ENCODE measurements around the gene ATOSB. TPM values are rescaled to one million over a fixed set of nuclear protein-coding genes. Genes with fewer than 3 reads are reported as not detected.

Gene ATOSB
- total and polyA plus RNA-seq, 2 experiments from 2014 or later = 2.3 to 6.1 TPM

DNA sequence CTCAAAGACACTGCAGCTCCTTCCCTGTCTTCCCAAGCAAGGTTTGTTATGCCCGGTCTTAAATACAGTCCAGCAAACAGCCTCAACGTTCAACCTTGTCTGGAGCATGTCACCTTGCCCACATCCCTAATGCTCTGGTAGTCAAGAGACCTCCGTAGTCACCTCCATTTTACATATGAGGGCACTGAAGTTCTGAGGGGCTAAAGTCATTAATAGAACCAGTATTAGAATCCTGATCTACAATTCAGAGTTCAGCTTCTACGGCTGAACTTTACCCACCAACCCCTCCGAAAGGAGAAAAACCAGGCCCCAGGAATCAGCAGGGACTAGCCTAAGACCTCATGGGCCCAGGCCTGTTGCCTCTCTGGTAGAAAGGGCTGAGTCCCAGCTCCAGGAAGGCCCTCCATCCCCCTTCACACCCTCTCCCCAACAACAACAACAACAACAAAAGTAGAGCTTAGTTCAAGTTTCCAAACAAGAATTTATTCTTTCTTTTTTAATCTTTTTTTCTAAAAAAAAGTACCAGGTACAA is 11.9 kb downstream of the ATOSB start:
- Mint-ChIP-seq H3K4me3 (peak overlapping the region; percentile 96), H3K36me3 (ENCODE audit: low read depth) (peaks cover 43% of the 10 kb centered on the region), H3K27ac (peak overlapping the region; percentile 99), H3K27me3 (ENCODE audit: insufficient read depth, low read depth, poor library complexity) (peaks cover 21% of the 10 kb centered on the region), H3K9me3 (no peaks in the 10 kb centered on the region), H3K4me1 (peaks cover 18% of the 10 kb centered on the region)
- ATAC-seq (no peak; the same call in 2 of the 3 replicates), DNase-seq (ENCODE audit: low spot score) (no peak)
- Histone ChIP-seq H4K20me1 (replicated peaks; ENCODE audit: insufficient read depth) (no peaks in the 10 kb centered on the region), H3K4me3 (peak overlapping the region; percentile 74), H3K27me3 (ENCODE audit: insufficient read depth) (no peaks in the 10 kb centered on the region), H2AFZ (no peak overlapping the region), H3F3A (replicated peaks; ENCODE audit: low read depth) (peaks cover 7% of the 10 kb centered on the region), H3K79me2 (replicated peaks; ENCODE audit: insufficient read depth) (peaks cover 17% of the 10 kb centered on the region), H3K4me1 (ENCODE audit: insufficient read depth) (peaks cover 11% of the 10 kb centered on the region), H3K9me2 (ENCODE audit: insufficient read depth) (no peaks in the 10 kb centered on the region), H3K4me2 (peak overlapping the region; percentile 81), H3K36me3 (ENCODE audit: insufficient read depth) (peaks cover 3% of the 10 kb centered on the region; the same call in 1 of the 2 replicates), H3K27ac (ENCODE audit: low read depth) (peak overlapping the region; percentile 78; the same call in 1 of the 2 replicates)
- TF ChIP-seq CREB1 (CRISPR knock-in tag; IDR thresholded peaks at IDR 0.05; ENCODE audit: low read depth) (no peak), STAT1 (IDR thresholded peaks at IDR 0.05; ENCODE audit: unreplicated experiment) (no peak), POLR2AphosphoS5 (IDR thresholded peaks at IDR 0.05; ENCODE audit: low read depth) (no peak), EZH2 (IDR thresholded peaks at IDR 0.05; ENCODE audit: low read depth, unreplicated experiment) (no peak), ZNF114 (CRISPR knock-in tag; IDR thresholded peaks at IDR 0.05) (no peak), EZH2phosphoT487 (IDR thresholded peaks at IDR 0.05; ENCODE audit: unreplicated experiment) (no peak), NANOG (IDR thresholded peaks at IDR 0.05; ENCODE audit: borderline replicate concordance) (no peak), ZNF331 (CRISPR knock-in tag; IDR thresholded peaks at IDR 0.05; ENCODE audit: low read depth) (no peak)
- TF ChIP-seq, protein P1, sequence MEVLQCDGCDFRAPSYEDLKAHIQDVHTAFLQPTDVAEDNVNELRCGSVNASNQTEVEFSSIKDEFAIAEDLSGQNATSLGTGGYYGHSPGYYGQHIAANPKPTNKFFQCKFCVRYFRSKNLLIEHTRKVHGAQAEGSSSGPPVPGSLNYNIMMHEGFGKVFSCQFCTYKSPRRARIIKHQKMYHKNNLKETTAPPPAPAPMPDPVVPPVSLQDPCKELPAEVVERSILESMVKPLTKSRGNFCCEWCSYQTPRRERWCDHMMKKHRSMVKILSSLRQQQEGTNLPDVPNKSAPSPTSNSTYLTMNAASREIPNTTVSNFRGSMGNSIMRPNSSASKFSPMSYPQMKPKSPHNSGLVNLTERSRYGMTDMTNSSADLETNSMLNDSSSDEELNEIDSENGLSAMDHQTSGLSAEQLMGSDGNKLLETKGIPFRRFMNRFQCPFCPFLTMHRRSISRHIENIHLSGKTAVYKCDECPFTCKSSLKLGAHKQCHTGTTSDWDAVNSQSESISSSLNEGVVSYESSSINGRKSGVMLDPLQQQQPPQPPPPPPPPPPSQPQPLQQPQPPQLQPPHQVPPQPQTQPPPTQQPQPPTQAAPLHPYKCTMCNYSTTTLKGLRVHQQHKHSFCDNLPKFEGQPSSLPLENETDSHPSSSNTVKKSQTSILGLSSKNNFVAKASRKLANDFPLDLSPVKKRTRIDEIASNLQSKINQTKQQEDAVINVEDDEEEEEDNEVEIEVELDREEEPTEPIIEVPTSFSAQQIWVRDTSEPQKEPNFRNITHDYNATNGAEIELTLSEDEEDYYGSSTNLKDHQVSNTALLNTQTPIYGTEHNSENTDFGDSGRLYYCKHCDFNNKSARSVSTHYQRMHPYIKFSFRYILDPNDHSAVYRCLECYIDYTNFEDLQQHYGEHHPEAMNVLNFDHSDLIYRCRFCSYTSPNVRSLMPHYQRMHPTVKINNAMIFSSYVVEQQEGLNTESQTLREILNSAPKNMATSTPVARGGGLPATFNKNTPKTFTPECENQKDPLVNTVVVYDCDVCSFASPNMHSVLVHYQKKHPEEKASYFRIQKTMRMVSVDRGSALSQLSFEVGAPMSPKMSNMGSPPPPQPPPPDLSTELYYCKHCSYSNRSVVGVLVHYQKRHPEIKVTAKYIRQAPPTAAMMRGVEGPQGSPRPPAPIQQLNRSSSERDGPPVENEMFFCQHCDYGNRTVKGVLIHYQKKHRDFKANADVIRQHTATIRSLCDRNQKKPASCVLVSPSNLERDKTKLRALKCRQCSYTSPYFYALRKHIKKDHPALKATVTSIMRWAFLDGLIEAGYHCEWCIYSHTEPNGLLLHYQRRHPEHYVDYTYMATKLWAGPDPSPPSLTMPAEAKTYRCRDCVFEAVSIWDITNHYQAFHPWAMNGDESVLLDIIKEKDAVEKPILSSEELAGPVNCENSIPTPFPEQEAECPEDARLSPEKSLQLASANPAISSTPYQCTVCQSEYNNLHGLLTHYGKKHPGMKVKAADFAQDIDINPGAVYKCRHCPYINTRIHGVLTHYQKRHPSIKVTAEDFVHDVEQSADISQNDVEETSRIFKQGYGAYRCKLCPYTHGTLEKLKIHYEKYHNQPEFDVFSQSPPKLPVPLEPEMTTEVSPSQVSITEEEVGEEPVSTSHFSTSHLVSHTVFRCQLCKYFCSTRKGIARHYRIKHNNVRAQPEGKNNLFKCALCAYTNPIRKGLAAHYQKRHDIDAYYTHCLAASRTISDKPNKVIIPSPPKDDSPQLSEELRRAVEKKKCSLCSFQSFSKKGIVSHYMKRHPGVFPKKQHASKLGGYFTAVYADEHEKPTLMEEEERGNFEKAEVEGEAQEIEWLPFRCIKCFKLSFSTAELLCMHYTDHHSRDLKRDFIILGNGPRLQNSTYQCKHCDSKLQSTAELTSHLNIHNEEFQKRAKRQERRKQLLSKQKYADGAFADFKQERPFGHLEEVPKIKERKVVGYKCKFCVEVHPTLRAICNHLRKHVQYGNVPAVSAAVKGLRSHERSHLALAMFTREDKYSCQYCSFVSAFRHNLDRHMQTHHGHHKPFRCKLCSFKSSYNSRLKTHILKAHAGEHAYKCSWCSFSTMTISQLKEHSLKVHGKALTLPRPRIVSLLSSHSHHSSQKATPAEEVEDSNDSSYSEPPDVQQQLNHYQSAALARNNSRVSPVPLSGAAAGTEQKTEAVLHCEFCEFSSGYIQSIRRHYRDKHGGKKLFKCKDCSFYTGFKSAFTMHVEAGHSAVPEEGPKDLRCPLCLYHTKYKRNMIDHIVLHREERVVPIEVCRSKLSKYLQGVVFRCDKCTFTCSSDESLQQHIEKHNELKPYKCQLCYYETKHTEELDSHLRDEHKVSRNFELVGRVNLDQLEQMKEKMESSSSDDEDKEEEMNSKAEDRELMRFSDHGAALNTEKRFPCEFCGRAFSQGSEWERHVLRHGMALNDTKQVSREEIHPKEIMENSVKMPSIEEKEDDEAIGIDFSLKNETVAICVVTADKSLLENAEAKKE (CRISPR knock-in tag; IDR thresholded peaks at IDR 0.05) = no peak
- TF ChIP-seq, protein P2, sequence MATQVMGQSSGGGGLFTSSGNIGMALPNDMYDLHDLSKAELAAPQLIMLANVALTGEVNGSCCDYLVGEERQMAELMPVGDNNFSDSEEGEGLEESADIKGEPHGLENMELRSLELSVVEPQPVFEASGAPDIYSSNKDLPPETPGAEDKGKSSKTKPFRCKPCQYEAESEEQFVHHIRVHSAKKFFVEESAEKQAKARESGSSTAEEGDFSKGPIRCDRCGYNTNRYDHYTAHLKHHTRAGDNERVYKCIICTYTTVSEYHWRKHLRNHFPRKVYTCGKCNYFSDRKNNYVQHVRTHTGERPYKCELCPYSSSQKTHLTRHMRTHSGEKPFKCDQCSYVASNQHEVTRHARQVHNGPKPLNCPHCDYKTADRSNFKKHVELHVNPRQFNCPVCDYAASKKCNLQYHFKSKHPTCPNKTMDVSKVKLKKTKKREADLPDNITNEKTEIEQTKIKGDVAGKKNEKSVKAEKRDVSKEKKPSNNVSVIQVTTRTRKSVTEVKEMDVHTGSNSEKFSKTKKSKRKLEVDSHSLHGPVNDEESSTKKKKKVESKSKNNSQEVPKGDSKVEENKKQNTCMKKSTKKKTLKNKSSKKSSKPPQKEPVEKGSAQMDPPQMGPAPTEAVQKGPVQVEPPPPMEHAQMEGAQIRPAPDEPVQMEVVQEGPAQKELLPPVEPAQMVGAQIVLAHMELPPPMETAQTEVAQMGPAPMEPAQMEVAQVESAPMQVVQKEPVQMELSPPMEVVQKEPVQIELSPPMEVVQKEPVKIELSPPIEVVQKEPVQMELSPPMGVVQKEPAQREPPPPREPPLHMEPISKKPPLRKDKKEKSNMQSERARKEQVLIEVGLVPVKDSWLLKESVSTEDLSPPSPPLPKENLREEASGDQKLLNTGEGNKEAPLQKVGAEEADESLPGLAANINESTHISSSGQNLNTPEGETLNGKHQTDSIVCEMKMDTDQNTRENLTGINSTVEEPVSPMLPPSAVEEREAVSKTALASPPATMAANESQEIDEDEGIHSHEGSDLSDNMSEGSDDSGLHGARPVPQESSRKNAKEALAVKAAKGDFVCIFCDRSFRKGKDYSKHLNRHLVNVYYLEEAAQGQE (IDR thresholded peaks at IDR 0.05; ENCODE audit: unreplicated experiment) = no peak

Data from GM23338 (cell line).